A549 (cell line): ENCODE data around the gene KANK2.

Experiments
- CHD4 ChIP-seq: fragments of 200-600 bp; sonication (generic); IDR thresholded peaks from 2 replicates; pipeline ENCODE4 v1.6.1; 2016; ENCODE audit warnings: antibody characterized with exemption, mild to moderate bottlenecking, borderline replicate concordance
- CTCF ChIP-seq: fragments of >200 bp; sonication (Bioruptor Twin); formaldehyde crosslinking; IDR thresholded peaks from 3 replicates; pipeline ENCODE4 v1.5.1; 2016
- EP300 ChIP-seq, 2 experiments: fragments of >200 bp; sonication (Bioruptor Twin); formaldehyde crosslinking; IDR thresholded peaks; 2 replicates in 1 of 2; 3 replicates in 1 of 2; pipeline ENCODE4 v1.6.1; 2016 to 2017
- FOSL2 ChIP-seq, 2 experiments: fragments of 450-650 bp in 1 of 2; fragments of >200 bp in 1 of 2; sonication (Bioruptor Twin) in 1 of 2; formaldehyde crosslinking; IDR thresholded peaks; 2 replicates each; pipeline versions ENCODE4 v1.5.0 to v1.6.1; 2016 to 2020; ENCODE audit warnings: mild to moderate bottlenecking in 1 of 2, moderate library complexity in 1 of 2
- HOXB5 ChIP-seq: fragments of 250-450 bp; sonication (Bioruptor Pico); IDR thresholded peaks from 2 replicates; pipeline ENCODE4 v1.5.0; 2020; ENCODE audit warnings: mild to moderate bottlenecking, moderate library complexity
- MYC ChIP-seq: IDR thresholded peaks from 2 replicates; pipeline ENCODE4 v1.6.1; 2012; ENCODE audit warnings: mild to moderate bottlenecking, inconsistent platforms, low read length, improper control_type of control experiment, borderline replicate concordance
- POLR2A ChIP-seq: IDR thresholded peaks from 2 replicates; pipeline ENCODE4 v1.6.1; 2012; ENCODE audit warnings: mild to moderate bottlenecking, low read length
- RARB ChIP-seq: fragments of 250-450 bp; sonication (Bioruptor Pico); IDR thresholded peaks from 2 replicates; pipeline ENCODE4 v1.8.0; 2021; ENCODE audit warnings: mild to moderate bottlenecking, moderate library complexity
- REST ChIP-seq: fragments of 200-600 bp; sonication (generic); IDR thresholded peaks from 2 replicates; pipeline ENCODE4 v1.6.1; 2016; ENCODE audit warnings: antibody characterized with exemption, mild to moderate bottlenecking, moderate library complexity

DNA sequence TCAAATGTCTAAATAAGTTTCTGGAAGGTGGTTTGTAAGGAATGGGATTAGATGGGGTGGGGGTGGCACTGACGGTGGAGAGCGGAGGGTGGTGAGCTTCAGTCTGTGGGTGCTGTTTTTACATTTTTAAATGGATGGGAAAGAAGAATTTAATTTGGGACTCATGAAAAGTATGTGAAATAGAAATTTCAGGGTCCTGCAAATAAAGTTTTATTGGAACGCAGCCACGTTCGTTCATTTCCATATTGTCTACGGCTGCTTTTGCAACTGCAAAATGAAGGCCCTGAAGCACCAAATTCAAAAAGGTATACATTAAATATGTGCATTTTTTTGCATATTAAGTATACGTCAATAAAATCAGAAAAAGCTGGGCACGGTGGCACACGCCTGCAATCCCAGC lies 9.9 kb downstream of the KANK2 start:
- TF ChIP-seq RARB (CRISPR knock-in tag) = no peak
- TF ChIP-seq FOSL2 (IDR thresholded peaks at IDR 0.05) = no peak
- no peak for TF ChIP-seq FOSL2 (CRISPR knock-in tag; IDR thresholded peaks at IDR 0.05)
- TF ChIP-seq POLR2A = no peak
- TF ChIP-seq REST = no peak
- no peak for TF ChIP-seq HOXB5 (CRISPR knock-in tag)
- TF ChIP-seq CTCF = no peak
- TF ChIP-seq EP300 (IDR thresholded peaks at IDR 0.05) = no peak
- no peak for TF ChIP-seq CHD4
- TF ChIP-seq MYC = no peak
